ENCODE measurements around the gene YWHAQ. TPM values are rescaled to one million over a fixed set of nuclear protein-coding genes. Genes with fewer than 3 reads are reported as not detected.

The YWHAQ gene
- polyA plus RNA-seq, 1 of the 3 experiments (the other 2 are of a cell fraction), result 240 TPM

DNA sequence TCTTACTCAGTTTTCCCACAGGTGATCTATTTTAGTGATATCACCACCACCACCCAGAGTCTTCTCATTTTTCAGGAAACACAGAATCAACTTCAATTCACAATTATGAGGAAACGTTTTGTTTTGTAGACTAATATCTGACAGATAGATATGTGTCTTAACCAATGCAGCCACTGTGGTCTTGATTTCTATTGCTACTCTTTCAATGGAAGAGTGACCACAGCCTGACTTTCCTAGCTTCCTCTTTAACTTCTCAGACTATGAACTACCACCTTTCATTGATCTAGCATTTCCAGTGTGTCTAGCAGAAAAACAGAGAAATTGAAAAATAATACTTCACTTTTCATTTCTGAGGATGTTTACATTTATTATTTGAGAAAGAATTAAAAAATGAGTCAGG lies 95.6 kb downstream of the YWHAQ start:
- Histone ChIP-seq H3K4me2 (no peak overlapping the region), H3K27ac (ENCODE audit: low read depth in 2 of 2, low read length in 1 of 2) (no peak overlapping the region), H4K20me1 (ENCODE audit: insufficient read depth) (no peaks in the 10 kb centered on the region), H3F3A (replicated peaks; ENCODE audit: insufficient read depth) (peaks cover 9% of the 10 kb centered on the region), H3K79me2 (ENCODE audit: insufficient read depth) (peaks cover 63% of the 10 kb centered on the region), H3K4me1 (ENCODE audit: control insufficient read depth in 1 of 2, insufficient read depth in 2 of 2, low read depth in 1 of 2, low read length in 1 of 2) (peaks cover 0 to 12% of the 10 kb centered on the region in 2 experiments; a peak in 2 of 4 replicates), H3K9ac (no peak overlapping the region), H3K36me3 (replicated peaks in 1 of 2; ENCODE audit: control insufficient read depth in 1 of 2, insufficient read depth in 2 of 2, low read length in 1 of 2) (peaks cover 20 to 54% of the 10 kb centered on the region in 2 experiments), H3K9me3 (no peaks in the 10 kb centered on the region), H2AFZ (ENCODE audit: low read depth) (no peak overlapping the region), H3K4me3 (ENCODE audit: low read depth in 2 of 2, low read length in 1 of 2) (no peak overlapping the region), H3K9me2 (no peaks in the 10 kb centered on the region), H3K27me3 (ENCODE audit: insufficient read depth) (no peaks in the 10 kb centered on the region)
- 71% methylated on average over 1 of the region's 1 CpG for WGBS (ENCODE audit: low lambda C conversion rate)
- ChIA-PET CTCF (interaction anchor here (0.9 to 1.0 kb wide), 2 partner anchors 20 to 104 kb away, joined by 3 read pairs; partner anchors contain the start of gene ADAM17), POLR2A (no interaction called here)
- TF ChIP-seq SIN3A (IDR thresholded peaks at IDR 0.05; ENCODE audit: borderline replicate concordance, low read depth, low read length) (no peak), RCOR1 (IDR thresholded peaks at IDR 0.05; ENCODE audit: low read length) (no peak), JUND (IDR thresholded peaks at IDR 0.05) (no peak), NFIC (IDR thresholded peaks at IDR 0.05; ENCODE audit: borderline replicate concordance) (no peak), TCF12 (IDR thresholded peaks at IDR 0.05) (no peak)
- TF ChIP-seq, protein P1, sequence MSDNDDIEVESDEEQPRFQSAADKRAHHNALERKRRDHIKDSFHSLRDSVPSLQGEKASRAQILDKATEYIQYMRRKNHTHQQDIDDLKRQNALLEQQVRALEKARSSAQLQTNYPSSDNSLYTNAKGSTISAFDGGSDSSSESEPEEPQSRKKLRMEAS (IDR thresholded peaks at IDR 0.05; ENCODE audit: low read depth), result no peak
- TF ChIP-seq, protein P2, sequence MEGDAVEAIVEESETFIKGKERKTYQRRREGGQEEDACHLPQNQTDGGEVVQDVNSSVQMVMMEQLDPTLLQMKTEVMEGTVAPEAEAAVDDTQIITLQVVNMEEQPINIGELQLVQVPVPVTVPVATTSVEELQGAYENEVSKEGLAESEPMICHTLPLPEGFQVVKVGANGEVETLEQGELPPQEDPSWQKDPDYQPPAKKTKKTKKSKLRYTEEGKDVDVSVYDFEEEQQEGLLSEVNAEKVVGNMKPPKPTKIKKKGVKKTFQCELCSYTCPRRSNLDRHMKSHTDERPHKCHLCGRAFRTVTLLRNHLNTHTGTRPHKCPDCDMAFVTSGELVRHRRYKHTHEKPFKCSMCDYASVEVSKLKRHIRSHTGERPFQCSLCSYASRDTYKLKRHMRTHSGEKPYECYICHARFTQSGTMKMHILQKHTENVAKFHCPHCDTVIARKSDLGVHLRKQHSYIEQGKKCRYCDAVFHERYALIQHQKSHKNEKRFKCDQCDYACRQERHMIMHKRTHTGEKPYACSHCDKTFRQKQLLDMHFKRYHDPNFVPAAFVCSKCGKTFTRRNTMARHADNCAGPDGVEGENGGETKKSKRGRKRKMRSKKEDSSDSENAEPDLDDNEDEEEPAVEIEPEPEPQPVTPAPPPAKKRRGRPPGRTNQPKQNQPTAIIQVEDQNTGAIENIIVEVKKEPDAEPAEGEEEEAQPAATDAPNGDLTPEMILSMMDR (IDR thresholded peaks at IDR 0.05), result no peak
- no peak for DNase-seq

Small RNAs within 50 kb of the gene (small RNA-seq; reads per million reads assigned to genes)
- gene RF00019, result 0 reads per million in 7 experiments

Other genes starting within 250 kb of the YWHAQ start
- gene ITGB1BP1, start 207.5 kb downstream of the YWHAQ start, polyA plus RNA-seq (2012; rRNA removed), result 56.6 and 62.3 TPM in 2 replicates
- gene CPSF3, start 207.3 kb downstream of the YWHAQ start, polyA plus RNA-seq (2012; rRNA removed), result 31.4 and 34.2 TPM in 2 replicates
- gene IAH1, start 156.4 kb downstream of the YWHAQ start, polyA plus RNA-seq (2012; rRNA removed), result 115 and 133 TPM in 2 replicates
- 12.8 and 17.1 TPM in 2 replicates for gene ADAM17, start 75.2 kb downstream of the YWHAQ start, polyA plus RNA-seq (2012; rRNA removed)
- gene TAF1B, start 212.5 kb upstream of the YWHAQ start, polyA plus RNA-seq (2012; rRNA removed), result 7.8 and 8.3 TPM in 2 replicates

Measured in SK-N-SH (cell line).